SK-N-MC (cell line): ENCODE results near the gene STS.

Experiments
- DNase-seq: peaks from one replicate; pipeline ENCODE4 v3.0.0-alpha.2; 2011; ENCODE audit warnings: low read depth, low spot score
- H3K27ac ChIP-seq: fragments of 200-600 bp; sonication (generic); 2 replicates; pipeline ENCODE4 v1.5.1; 2016; ENCODE audit warnings: mixed run types
- H3K36me3 ChIP-seq: fragments of 200-600 bp; sonication (generic); 2 replicates; pipeline ENCODE4 v1.6.1; 2017; ENCODE audit warnings: antibody characterized with exemption, low read length, mixed read lengths; ENCODE audit not compliant: insufficient read depth
- H3K4me3 ChIP-seq: fragments of 200-600 bp; sonication (generic); 2 replicates; pipeline ENCODE4 v1.5.1; 2016
- H3K9ac ChIP-seq: fragments of 200-600 bp; sonication (generic); 2 replicates; pipeline ENCODE4 v1.8.0; 2017; ENCODE audit warnings: mixed run types, mixed read lengths; ENCODE audit not compliant: insufficient read length
- H3K9me3 ChIP-seq: fragments of 200-600 bp; sonication (generic); 2 replicates; pipeline ENCODE4 v1.6.1; 2017; ENCODE audit warnings: low read depth, mild to moderate bottlenecking, antibody characterized with exemption, low read length, moderate library complexity, mixed read lengths
- EZH2 ChIP-seq: fragments of 200-600 bp; sonication (generic); IDR thresholded peaks from one replicate; pipeline ENCODE4 v1.6.1; 2017; ENCODE audit warnings: antibody characterized with exemption
- FOXP2 ChIP-seq: optimal IDR thresholded peaks from 2 replicates; pipeline ENCODE3; 2011; ENCODE audit warnings: mild to moderate bottlenecking, moderate library complexity; ENCODE audit not compliant: insufficient read depth; ENCODE audit errors: extremely low read length, control extremely low read depth
- POLR2AphosphoS5 ChIP-seq: IDR thresholded peaks from 2 replicates; pipeline ENCODE4 v1.6.1; 2012; ENCODE audit warnings: mild to moderate bottlenecking, low read depth, low read length, borderline replicate concordance

Gene STS

DNA sequence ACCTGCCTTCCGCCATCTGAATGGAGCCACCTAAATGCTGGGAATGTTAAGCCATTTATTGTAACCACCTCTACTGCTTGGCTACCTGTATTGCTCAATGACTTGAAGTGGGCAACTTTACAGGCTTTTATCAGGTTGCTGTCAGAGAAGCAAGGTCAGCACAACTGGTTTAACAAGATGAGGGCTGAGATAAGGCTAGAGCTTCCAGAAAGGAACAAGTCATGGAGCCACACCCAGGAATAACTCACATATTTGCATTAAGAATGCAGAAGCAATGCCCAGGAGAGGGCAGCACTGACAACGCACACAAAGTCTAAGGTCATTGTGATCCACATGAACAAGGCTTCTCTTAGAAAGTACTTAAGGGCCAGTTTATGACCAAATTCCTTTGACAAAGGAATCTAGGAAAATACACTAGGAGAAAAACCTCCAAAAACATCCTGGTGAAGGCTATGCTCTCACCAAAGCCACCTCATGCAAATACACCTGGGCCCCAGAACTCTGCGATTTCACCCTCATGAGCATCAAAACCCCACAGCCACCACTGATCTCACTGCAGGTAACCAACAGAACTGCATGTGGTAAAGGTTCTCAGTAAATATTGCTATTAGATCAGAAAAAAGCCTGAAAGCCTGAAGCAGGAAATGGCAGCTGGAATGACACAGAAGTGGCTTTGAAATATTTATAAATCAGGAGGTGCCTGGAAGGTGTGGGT, 15.0 kb upstream of the STS start:
- no peak overlapping the region for H3K9ac ChIP-seq
- TF ChIP-seq EZH2 (no peak), POLR2AphosphoS5 (no peak), FOXP2 (no peak)
- no peak overlapping the region for H3K4me3 ChIP-seq
- peaks cover 9% of the 10 kb centered on the region; the same call in 1 of the 2 replicates for H3K36me3 ChIP-seq
- no peak overlapping the region for H3K27ac ChIP-seq
- no peak for DNase-seq
- H3K9me3 ChIP-seq, result no peaks in the 10 kb centered on the region

DNA sequence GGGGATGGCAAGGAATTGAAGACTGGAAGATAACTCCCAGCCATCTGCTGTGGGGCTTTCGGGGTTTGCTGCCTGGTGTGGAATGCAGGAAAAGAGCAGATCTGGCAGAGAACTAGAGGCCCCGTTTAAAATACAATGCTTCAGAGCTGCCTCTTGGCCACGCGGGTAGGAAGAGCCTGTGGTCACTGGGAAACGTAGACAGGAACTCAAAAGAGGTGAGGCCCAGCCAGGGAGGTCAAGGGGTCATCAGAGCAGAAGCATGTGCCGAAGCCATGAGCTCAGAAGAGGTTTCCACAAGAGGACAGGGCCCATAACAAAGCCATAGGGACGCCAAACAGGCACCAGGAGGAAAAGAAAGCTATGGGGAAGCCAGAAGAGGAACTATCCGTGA, 14.5 kb upstream of the STS start:
- H3K9ac ChIP-seq, result no peak overlapping the region
- TF ChIP-seq EZH2, result no peak
- no peak for TF ChIP-seq FOXP2
- TF ChIP-seq POLR2AphosphoS5, result no peak
- H3K27ac ChIP-seq, result no peak overlapping the region
- no peak overlapping the region for H3K4me3 ChIP-seq
- peaks cover 9% of the 10 kb centered on the region; the same call in 1 of the 2 replicates for H3K36me3 ChIP-seq
- DNase-seq, result no peak
- H3K9me3 ChIP-seq, result no peaks in the 10 kb centered on the region

DNA sequence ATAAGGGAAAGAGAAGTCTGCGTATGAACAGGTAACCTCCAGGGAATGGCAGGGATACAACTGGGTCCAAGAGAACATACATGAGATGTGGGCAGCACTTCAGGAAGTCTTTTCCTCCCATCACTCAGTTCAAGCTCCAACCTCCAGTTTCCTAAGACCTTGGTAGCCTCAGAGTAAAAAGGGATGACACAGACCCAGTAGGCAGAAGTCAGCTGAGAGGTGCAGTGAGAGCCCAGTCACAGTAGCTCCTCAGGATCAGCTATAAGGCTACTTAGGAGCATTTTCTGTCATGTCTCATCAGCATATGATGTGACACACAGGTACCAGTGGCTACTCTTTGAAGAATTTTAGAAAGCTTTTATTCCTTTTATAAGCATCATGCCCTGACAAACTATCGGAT, 12.5 kb upstream of the STS start:
- TF ChIP-seq POLR2AphosphoS5, result no peak
- no peak for TF ChIP-seq EZH2
- no peak for TF ChIP-seq FOXP2
- no peak for DNase-seq

DNA sequence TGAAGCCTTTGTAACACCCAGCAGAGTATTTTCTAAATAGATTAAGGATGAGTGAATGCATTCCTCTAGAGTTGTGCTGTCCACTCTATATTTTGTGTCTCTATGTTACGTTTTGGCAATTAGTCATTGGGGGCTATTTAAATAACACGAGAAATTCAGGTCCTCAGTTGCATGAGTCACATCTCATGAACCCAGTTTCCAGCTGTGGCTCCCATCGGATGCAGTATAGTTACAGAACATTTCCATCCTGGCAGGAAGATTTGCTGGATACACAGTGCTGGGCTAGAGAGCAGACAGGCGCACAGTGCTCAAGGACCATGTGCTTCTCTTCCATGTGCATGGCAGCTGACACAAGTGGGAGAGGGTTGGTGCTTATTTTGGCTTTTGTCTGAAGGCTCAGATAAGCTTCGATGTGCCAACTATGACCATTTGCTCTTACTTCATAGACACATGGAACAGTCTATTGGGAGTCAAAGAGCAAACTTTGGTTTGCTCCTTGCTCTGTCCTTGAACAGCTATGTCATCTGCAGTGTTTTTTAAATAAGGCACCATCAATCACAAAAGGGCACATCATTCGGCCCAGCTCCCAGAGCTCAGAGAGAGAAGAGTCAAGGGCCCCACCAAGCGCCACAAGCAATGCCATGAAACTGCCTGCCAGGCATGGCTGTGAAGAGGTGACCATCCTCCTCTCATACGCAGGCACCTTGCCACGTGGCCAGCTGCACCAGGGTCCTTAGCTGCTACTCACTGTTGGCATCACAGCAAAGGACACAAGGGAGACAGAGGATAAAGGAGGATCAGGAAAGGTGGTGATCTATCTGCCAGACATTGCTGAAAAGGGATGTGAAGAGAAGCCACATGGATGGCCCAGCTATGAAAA, 8.1 kb upstream of the STS start:
- no peak for TF ChIP-seq POLR2AphosphoS5
- no peak for TF ChIP-seq EZH2
- no peak for TF ChIP-seq FOXP2
- no peak for DNase-seq
- Histone ChIP-seq H3K27ac (no peak overlapping the region), H3K9ac (no peak overlapping the region), H3K9me3 (no peaks in the 10 kb centered on the region), H3K4me3 (no peak overlapping the region), H3K36me3 (peaks cover 8% of the 10 kb centered on the region; the same call in 1 of the 2 replicates)

More for the DNA sequence above, 12.5 kb upstream of the STS start:
- no peaks in the 10 kb centered on the region for H3K9me3 ChIP-seq
- H3K4me3 ChIP-seq, result no peak overlapping the region
- H3K27ac ChIP-seq, result no peak overlapping the region
- H3K36me3 ChIP-seq, result peaks cover 6% of the 10 kb centered on the region; the same call in 1 of the 2 replicates
- H3K9ac ChIP-seq, result no peak overlapping the region

DNA sequence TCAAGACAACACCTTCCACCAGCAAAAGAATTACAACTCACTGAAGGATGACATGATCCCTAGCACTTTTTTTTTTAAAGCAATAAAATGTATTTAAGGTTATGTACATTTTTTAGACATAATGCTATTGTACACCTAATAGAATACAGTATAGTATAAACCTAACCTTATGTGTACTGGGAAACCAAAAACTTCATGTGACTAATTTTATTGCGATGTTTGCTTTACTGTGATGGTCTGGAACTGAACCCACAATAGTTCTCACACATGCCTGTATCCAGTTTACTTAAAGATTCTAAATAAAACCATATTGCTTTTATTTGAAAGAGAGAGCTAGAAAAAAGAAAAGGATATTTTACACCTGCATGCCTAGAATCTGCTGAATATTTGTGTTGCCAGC, 4.4 kb upstream of the STS start:
- TF ChIP-seq POLR2AphosphoS5, result no peak
- no peak overlapping the region for H3K27ac ChIP-seq
- peaks cover 8% of the 10 kb centered on the region; the same call in 1 of the 2 replicates for H3K36me3 ChIP-seq
- H3K9ac ChIP-seq, result no peak overlapping the region
- no peak overlapping the region for H3K4me3 ChIP-seq
- no peak for DNase-seq
- H3K9me3 ChIP-seq, result no peaks in the 10 kb centered on the region

DNA sequence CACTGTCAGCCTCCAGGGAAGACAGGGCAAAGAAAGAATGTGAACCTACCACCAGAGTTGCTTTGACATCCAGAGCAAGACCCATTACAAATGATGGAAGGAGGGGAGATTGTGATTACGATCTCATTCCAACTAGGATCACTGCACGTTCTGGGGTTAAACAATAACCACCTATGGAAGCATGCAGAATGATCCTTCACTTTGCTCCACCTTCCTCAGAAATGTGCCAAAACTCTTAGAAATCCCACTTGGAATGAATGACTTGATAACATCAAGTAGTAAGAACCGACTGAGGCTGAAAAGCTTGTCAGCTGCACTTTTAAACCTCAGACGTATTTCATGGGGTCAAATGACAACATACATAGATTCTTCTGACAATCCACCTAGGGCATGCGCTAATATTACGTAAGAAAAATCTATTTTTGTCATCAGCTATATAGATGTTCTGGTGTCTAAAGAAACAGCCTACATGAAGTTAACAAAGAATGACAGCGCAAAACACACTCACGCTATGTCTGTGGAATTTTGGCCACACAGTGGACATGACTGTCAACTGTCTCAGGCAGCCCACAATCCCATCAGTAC, 3.5 kb upstream of the STS start:
- no peaks in the 10 kb centered on the region for H3K9me3 ChIP-seq
- H3K9ac ChIP-seq, result no peak overlapping the region
- no peak overlapping the region for H3K27ac ChIP-seq
- peaks cover 8% of the 10 kb centered on the region; the same call in 1 of the 2 replicates for H3K36me3 ChIP-seq
- TF ChIP-seq EZH2, result no peak
- TF ChIP-seq POLR2AphosphoS5, result no peak
- no peak for TF ChIP-seq FOXP2
- H3K4me3 ChIP-seq, result no peak overlapping the region
- no peak for DNase-seq

DNA sequence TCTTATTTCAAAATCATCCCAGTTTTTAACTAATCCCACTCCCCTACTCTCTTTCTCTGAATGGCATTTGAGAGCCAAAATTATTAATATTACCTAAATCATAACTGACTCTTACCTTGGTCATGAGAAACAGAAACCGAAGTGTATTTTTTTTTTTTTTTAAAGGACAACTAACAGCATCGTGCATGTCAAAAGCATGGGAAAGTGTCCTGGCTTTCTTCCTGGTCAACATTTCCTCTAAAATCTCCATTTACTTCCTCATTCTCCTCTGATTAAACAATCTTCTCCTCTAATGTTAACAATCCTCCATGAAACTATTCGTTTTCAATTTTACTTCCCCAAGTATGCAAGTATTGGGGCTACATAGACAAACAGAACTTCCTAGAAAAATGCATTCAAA, 2.1 kb upstream of the STS start:
- Histone ChIP-seq H3K9ac (no peak overlapping the region), H3K4me3 (no peak overlapping the region), H3K27ac (no peak overlapping the region), H3K36me3 (peaks cover 5% of the 10 kb centered on the region; the same call in 1 of the 2 replicates), H3K9me3 (no peaks in the 10 kb centered on the region)
- no peak for TF ChIP-seq POLR2AphosphoS5
- TF ChIP-seq EZH2, result no peak
- no peak for TF ChIP-seq FOXP2
- no peak for DNase-seq

DNA sequence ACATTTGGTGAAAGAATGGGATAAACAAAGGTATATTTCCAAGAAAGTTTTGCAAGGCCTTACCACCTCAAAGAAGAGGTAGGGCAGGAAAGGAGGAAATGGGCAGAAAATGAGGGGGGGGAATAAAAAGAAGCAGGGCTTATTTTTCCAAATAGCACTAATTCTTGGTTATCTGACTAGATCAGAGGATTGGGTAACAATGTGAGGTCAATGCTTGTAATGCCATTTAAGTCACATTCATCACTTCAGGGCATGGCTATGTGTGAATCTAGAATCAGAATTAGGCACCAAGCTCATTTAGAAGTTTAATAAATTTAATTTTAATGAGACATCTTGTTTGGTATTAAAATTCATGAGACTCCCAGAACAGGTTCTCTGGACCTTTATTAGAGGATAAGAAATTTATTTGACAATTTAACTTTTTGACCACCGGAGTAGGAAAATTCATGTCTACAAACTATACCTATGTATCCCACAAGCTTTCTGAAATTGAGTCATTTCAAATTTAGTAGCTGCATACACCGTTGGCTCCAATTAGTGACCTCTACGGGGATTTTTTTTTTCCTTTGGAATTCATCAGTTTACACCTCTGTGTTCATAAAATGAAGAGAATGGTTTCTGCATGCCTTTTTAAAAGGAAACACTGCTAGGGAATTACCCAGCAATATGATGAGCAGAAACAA, 1.4 kb upstream of the STS start:
- peaks cover 5% of the 10 kb centered on the region; the same call in 1 of the 2 replicates for H3K36me3 ChIP-seq
- DNase-seq, result no peak
- H3K27ac ChIP-seq, result no peak overlapping the region
- no peak overlapping the region for H3K4me3 ChIP-seq
- H3K9ac ChIP-seq, result no peak overlapping the region
- TF ChIP-seq EZH2 (no peak), POLR2AphosphoS5 (no peak), FOXP2 (no peak)
- H3K9me3 ChIP-seq, result no peaks in the 10 kb centered on the region
